Caco-2 (cell line): ENCODE results near the gene MRPL47. TPM values are rescaled to one million over a fixed set of nuclear protein-coding genes. Genes with fewer than 3 reads are reported as not detected.

ENCODE experiments used
- BruUV-seq: library from RNA; stranded (reverse); fragments of 400-500 nt; replicated peaks from 2 replicates; lab custom pipeline; 2021; lab: Mats Ljungman, UMichigan
- CTCF ChIA-PET: fragments of 300-600 bp; sonication (Branson Sonifier 250); formaldehyde crosslinking; loops from one replicate; lab custom pipeline; 2022; ENCODE audit warnings: antibody characterized with exemption; lab: Charles Lee
- POLR2A ChIA-PET: fragments of 300-600 bp; sonication (Branson Sonifier 250); formaldehyde crosslinking; loops from one replicate; lab custom pipeline; 2022; ENCODE audit warnings: antibody characterized with exemption; lab: Charles Lee
- DNase-seq, 2 experiments: peaks; one replicate each; pipeline versions ENCODE4 v3.0.0 to v3.0.0-alpha.2; 2020 to 2022
- H3K27me3 ChIP-seq: replicated peaks from 2 replicates; pipeline ENCODE4 v1.6.0; 2011; ENCODE audit warnings: low read length; ENCODE audit not compliant: control insufficient read depth, insufficient read depth
- H3K36me3 ChIP-seq: 2 replicates; pipeline ENCODE4 v1.5.1; 2011; ENCODE audit warnings: low read length; ENCODE audit not compliant: control insufficient read depth, insufficient read depth
- H3K4me1 ChIP-seq: fragments of 250-450 bp; sonication (Bioruptor Pico); 2 replicates; pipeline ENCODE4 v1.5.1; 2020; ENCODE audit warnings: mild to moderate bottlenecking
- H3K4me3 ChIP-seq: 2 replicates; pipeline ENCODE4 v1.5.1; 2011; ENCODE audit warnings: low read depth, mild to moderate bottlenecking, control low read depth, low read length
- H3K9me3 ChIP-seq: fragments of 250-450 bp; sonication (Bioruptor Pico); 2 replicates; pipeline ENCODE4 v1.5.1; 2020; ENCODE audit warnings: mild to moderate bottlenecking, moderate library complexity
- H3K27ac Mint-ChIP-seq: one replicate; pipeline ENCODE4 v1.8.0; 2022; ENCODE audit warnings: mixed read lengths; ENCODE audit not compliant: unreplicated experiment
- H3K27me3 Mint-ChIP-seq: one replicate; pipeline ENCODE4 v1.8.0; 2022; ENCODE audit warnings: mixed read lengths; ENCODE audit not compliant: insufficient read depth, unreplicated experiment
- H3K36me3 Mint-ChIP-seq: one replicate; pipeline ENCODE4 v1.8.0; 2022; ENCODE audit warnings: mild to moderate bottlenecking, mixed read lengths; ENCODE audit not compliant: insufficient read depth, unreplicated experiment
- H3K4me1 Mint-ChIP-seq: one replicate; pipeline ENCODE4 v1.8.0; 2022; ENCODE audit warnings: low read depth, mixed read lengths; ENCODE audit not compliant: unreplicated experiment
- H3K4me3 Mint-ChIP-seq: one replicate; pipeline ENCODE4 v1.8.0; 2022; ENCODE audit warnings: mild to moderate bottlenecking, moderate library complexity, mixed read lengths; ENCODE audit not compliant: unreplicated experiment
- H3K9me3 Mint-ChIP-seq: one replicate; pipeline ENCODE4 v1.8.0; 2022; ENCODE audit warnings: mixed read lengths; ENCODE audit not compliant: unreplicated experiment
- intact Hi-C: fragments of 100-400 bp; cut with micrococcal nuclease; formaldehyde crosslinking; loops from one replicate; pipeline ENCODE4 v1.10.0; 2022; ENCODE audit not compliant: unreplicated experiment
- total RNA-seq: library from RNA; stranded (reverse); gene quantifications from 2 replicates; pipeline ENCODE4 v1.2.3, GENCODE V29; 2022
- TF ChIP-seq, protein P1 (sequence below), 2 experiments: fragments of 200-600 bp in 1 of 2; IDR thresholded peaks; 1 replicate in 1 of 2; 2 replicates in 1 of 2; pipeline versions ENCODE4 v1.5.1 to v1.8.0; 2011 to 2022; ENCODE audit warnings: antibody characterized with exemption in 1 of 2, control low read depth in 1 of 2, inconsistent platforms in 1 of 2, low read depth in 1 of 2, low read length in 1 of 2, mild to moderate bottlenecking in 1 of 2, moderate library complexity in 1 of 2; ENCODE audit not compliant: insufficient read depth in 1 of 2, severe bottlenecking in 1 of 2, unreplicated experiment in 1 of 2

MRPL47 gene
- total RNA-seq, 1 experiment from 2014 or later = 71.3 TPM

DNA sequence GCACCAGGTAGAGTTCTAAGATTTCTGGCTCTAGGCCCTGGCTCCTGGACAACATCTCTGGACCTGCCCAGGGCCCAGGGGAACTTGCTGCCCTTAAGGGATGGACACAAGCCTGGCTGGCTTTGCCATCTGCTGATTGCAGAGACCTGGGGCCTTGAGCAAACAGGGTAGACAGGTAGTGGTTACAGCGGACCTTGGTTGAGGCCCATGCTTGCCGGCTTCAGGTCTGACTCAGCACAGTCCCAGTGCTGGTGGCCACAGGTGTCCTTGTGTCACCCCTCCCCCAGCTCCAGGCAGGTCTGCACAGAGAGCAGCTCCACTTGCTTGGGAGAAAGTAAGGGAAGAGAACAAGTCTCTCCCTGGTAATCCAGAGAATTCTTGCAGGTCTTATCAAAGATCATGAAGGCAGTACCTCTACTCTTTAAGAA lies 57.6 kb downstream of the MRPL47 start:
- no TSS peak for BruUV-seq
- peaks cover 36% of the 10 kb centered on the region for H3K4me1 Mint-ChIP-seq
- peak overlapping the region; percentile 14 for H3K4me3 Mint-ChIP-seq
- intact Hi-C loops = loop anchor here (1.0 kb wide), 1 partner anchor 43 kb away; no protein-coding TSS in a partner anchor
- ChIA-PET CTCF (interaction anchor here (1.0 to 1.2 kb wide), 2 partner anchors 16 to 43 kb away, joined by 3 to 4 read pairs; partner anchors contain the start of gene ACTL6A), POLR2A (no interaction called here)
- H3K36me3 Mint-ChIP-seq = no peaks in the 10 kb centered on the region
- TF ChIP-seq, protein P1, sequence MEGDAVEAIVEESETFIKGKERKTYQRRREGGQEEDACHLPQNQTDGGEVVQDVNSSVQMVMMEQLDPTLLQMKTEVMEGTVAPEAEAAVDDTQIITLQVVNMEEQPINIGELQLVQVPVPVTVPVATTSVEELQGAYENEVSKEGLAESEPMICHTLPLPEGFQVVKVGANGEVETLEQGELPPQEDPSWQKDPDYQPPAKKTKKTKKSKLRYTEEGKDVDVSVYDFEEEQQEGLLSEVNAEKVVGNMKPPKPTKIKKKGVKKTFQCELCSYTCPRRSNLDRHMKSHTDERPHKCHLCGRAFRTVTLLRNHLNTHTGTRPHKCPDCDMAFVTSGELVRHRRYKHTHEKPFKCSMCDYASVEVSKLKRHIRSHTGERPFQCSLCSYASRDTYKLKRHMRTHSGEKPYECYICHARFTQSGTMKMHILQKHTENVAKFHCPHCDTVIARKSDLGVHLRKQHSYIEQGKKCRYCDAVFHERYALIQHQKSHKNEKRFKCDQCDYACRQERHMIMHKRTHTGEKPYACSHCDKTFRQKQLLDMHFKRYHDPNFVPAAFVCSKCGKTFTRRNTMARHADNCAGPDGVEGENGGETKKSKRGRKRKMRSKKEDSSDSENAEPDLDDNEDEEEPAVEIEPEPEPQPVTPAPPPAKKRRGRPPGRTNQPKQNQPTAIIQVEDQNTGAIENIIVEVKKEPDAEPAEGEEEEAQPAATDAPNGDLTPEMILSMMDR (IDR thresholded peaks at IDR 0.05; ENCODE audit: insufficient read depth in 1 of 2, low read depth in 1 of 2, low read length in 1 of 2, severe bottlenecking in 1 of 2, unreplicated experiment in 1 of 2) = no peak
- Histone ChIP-seq H3K4me1 (peaks cover 33% of the 10 kb centered on the region), H3K4me3 (no peak overlapping the region), H3K36me3 (no peaks in the 10 kb centered on the region), H3K27me3 (no peaks in the 10 kb centered on the region), H3K9me3 (no peaks in the 10 kb centered on the region)
- H3K27ac Mint-ChIP-seq = peak overlapping the region; percentile 84
- peaks cover 18% of the 10 kb centered on the region for H3K9me3 Mint-ChIP-seq
- no peaks in the 10 kb centered on the region for H3K27me3 Mint-ChIP-seq
- DNase-seq = peak; percentile 81 to 89

GRCh38 chr3:179544981-179545645 lies 59.3 kb downstream of the MRPL47 start:
- Mint-ChIP-seq H3K36me3 (no peaks in the 10 kb centered on the region), H3K4me1 (peaks cover 36% of the 10 kb centered on the region), H3K27me3 (no peaks in the 10 kb centered on the region), H3K4me3 (no peak overlapping the region), H3K27ac (no peak overlapping the region), H3K9me3 (peaks cover 18% of the 10 kb centered on the region)
- no peaks in the 10 kb centered on the region for H3K36me3 ChIP-seq
- POLR2A ChIA-PET = no interaction called here
- TF ChIP-seq, protein P1 (IDR thresholded peaks at IDR 0.05; ENCODE audit: insufficient read depth in 1 of 2, low read depth in 1 of 2, low read length in 1 of 2, severe bottlenecking in 1 of 2, unreplicated experiment in 1 of 2) = no peak
- no peak overlapping the region for H3K4me3 ChIP-seq
- intact Hi-C loops = no loop called here
- H3K9me3 ChIP-seq = no peaks in the 10 kb centered on the region
- BruUV-seq = no TSS peak
- no peaks in the 10 kb centered on the region for H3K27me3 ChIP-seq
- CTCF ChIA-PET = no interaction called here
- H3K4me1 ChIP-seq = peaks cover 33% of the 10 kb centered on the region
- no peak for DNase-seq

DNA sequence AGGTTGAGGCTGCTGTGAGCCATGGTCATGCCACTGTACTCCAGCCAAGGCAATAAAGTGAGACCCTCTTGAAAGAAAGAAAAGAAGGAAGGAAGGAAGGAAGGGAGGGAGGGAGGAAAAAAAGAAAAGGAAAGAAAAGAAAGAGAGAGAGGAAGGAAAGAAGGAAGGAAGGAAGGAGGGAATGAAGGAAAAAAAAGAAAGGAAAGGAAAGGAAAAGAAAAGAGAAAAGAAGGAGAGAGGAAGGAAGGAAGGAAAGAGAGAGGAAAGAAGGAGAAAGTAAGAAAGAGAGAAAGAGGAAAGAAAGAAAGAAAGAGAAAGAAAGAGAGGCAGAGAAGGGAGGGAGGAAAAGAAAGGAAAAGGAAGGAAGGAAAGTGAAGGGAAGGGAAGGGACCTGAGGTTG lies 62.1 kb downstream of the MRPL47 start:
- no peaks in the 10 kb centered on the region for H3K36me3 Mint-ChIP-seq
- no peaks in the 10 kb centered on the region for H3K36me3 ChIP-seq
- H3K4me1 Mint-ChIP-seq = peaks cover 15% of the 10 kb centered on the region
- intact Hi-C loops = no loop called here
- no peak for DNase-seq
- no peaks in the 10 kb centered on the region for H3K27me3 Mint-ChIP-seq
- TF ChIP-seq, protein P1 (IDR thresholded peaks at IDR 0.05; ENCODE audit: insufficient read depth in 1 of 2, low read depth in 1 of 2, low read length in 1 of 2, severe bottlenecking in 1 of 2, unreplicated experiment in 1 of 2) = no peak
- peaks cover 17% of the 10 kb centered on the region for H3K4me1 ChIP-seq
- ChIA-PET CTCF (no interaction called here), POLR2A (no interaction called here)
- BruUV-seq = no TSS peak
- peaks cover 11% of the 10 kb centered on the region for H3K9me3 Mint-ChIP-seq
- no peak overlapping the region for H3K27ac Mint-ChIP-seq
- no peaks in the 10 kb centered on the region for H3K9me3 ChIP-seq
- H3K4me3 ChIP-seq = no peak overlapping the region
- H3K4me3 Mint-ChIP-seq = no peak overlapping the region
- no peaks in the 10 kb centered on the region for H3K27me3 ChIP-seq
